Liver (tissue), 9 donors: Measurements from ENCODE around the gene ZGPAT. TPM values are rescaled to one million over a fixed set of nuclear protein-coding genes. Genes with fewer than 3 reads are reported as not detected.

Experiments used
- DNase-seq: peaks from one replicate; pipeline ENCODE4 v3.0.0-alpha.2; 2017; ENCODE audit warnings: low spot score
- H3K27ac ChIP-seq, 2 donors: one replicate each; pipeline ENCODE4 v1.7.0; 2013; ENCODE audit warnings: inconsistent platforms in 2 of 2, low read length in 2 of 2, control low read depth in 1 of 2, low read depth in 1 of 2, mild to moderate bottlenecking in 1 of 2
- H3K27me3 ChIP-seq, 4 donors: one replicate each; pipeline versions ENCODE4 v1.6.1 to v1.7.0; 2013; ENCODE audit warnings: low read length in 3 of 4, inconsistent platforms in 1 of 4, mild to moderate bottlenecking in 1 of 4, moderate library complexity in 1 of 4; ENCODE audit not compliant: control insufficient read depth in 4 of 4, insufficient read depth in 4 of 4
- H3K36me3 ChIP-seq, 4 donors: one replicate each; pipeline versions ENCODE4 v1.6.1 to v1.7.0; 2013; ENCODE audit warnings: low read length in 3 of 4, mild to moderate bottlenecking in 3 of 4, low read depth in 1 of 4, moderate library complexity in 1 of 4; ENCODE audit not compliant: control insufficient read depth in 4 of 4, insufficient read depth in 3 of 4
- H3K4me1 ChIP-seq, 4 donors: one replicate each; pipeline versions ENCODE4 v1.6.1 to v1.7.0; 2013; ENCODE audit warnings: low read length in 3 of 4, mild to moderate bottlenecking in 3 of 4, moderate library complexity in 1 of 4; ENCODE audit not compliant: control insufficient read depth in 4 of 4, insufficient read depth in 4 of 4
- H3K4me3 ChIP-seq, 3 donors: one replicate each; pipeline versions ENCODE4 v1.6.1 to v1.7.0; 2013; ENCODE audit warnings: low read length in 3 of 3, control low read depth in 1 of 3, low read depth in 1 of 3, mild to moderate bottlenecking in 1 of 3
- H3K9ac ChIP-seq, 2 donors: one replicate each; pipeline ENCODE4 v1.7.0; 2013; ENCODE audit warnings: low read length in 2 of 2, mild to moderate bottlenecking in 2 of 2, moderate library complexity in 2 of 2, control low read depth in 1 of 2, low read depth in 1 of 2
- H3K9me3 ChIP-seq, 4 donors: one replicate each; pipeline versions ENCODE4 v1.6.1 to v1.7.0; 2013; ENCODE audit warnings: low read length in 3 of 4; ENCODE audit not compliant: control insufficient read depth in 4 of 4
- FOXA2 ChIP-seq: IDR thresholded peaks from 2 replicates; pipeline ENCODE4 v1.6.1; 2016; ENCODE audit warnings: antibody characterized with exemption
- GABPA ChIP-seq, 2 donors: IDR thresholded peaks in 1 of 2; conservative IDR thresholded peaks in 1 of 2; 2 replicates each; pipeline ENCODE4 v1.6.1; 2016; ENCODE audit warnings: antibody characterized with exemption in 2 of 2, mild to moderate bottlenecking in 1 of 2, moderate library complexity in 1 of 2
- JUND ChIP-seq, 2 donors: IDR thresholded peaks; 2 replicates each; pipeline ENCODE4 v1.6.1; 2016; ENCODE audit warnings: antibody characterized with exemption in 2 of 2
- NR2F2 ChIP-seq: IDR thresholded peaks from 2 replicates; pipeline ENCODE4 v1.6.1; 2016; ENCODE audit warnings: antibody characterized with exemption
- RAD21 ChIP-seq, 2 donors: IDR thresholded peaks; 2 replicates each; pipeline ENCODE4 v1.6.1; 2016; ENCODE audit warnings: antibody characterized with exemption in 2 of 2, mild to moderate bottlenecking in 2 of 2
- RXRA ChIP-seq, 2 donors: IDR thresholded peaks; 2 replicates each; pipeline ENCODE4 v1.6.1; 2017 to 2018; ENCODE audit warnings: antibody characterized with exemption in 2 of 2, mild to moderate bottlenecking in 1 of 2
- SP1 ChIP-seq: IDR thresholded peaks from 2 replicates; pipeline ENCODE4 v1.6.1; 2018; ENCODE audit warnings: antibody characterized with exemption, mild to moderate bottlenecking
- YY1 ChIP-seq: IDR thresholded peaks from 2 replicates; pipeline ENCODE4 v1.6.1; 2016; ENCODE audit warnings: antibody characterized with exemption, mild to moderate bottlenecking
- whole genome bisulfite sequencing: extraction: QIAGEN DNeasy Blood & Tissue Kit; methylation state at CpG from one replicate; pipeline ENCODE4 v1.1.7; 2013; 5-methylcytosine and 5-hydroxymethylcytosine counted together
- polyA plus RNA-seq, 2 donors: library from polyadenylated mRNA; stranded (reverse) in 1 of 2; unstranded in 1 of 2; fragments of 200-250 nt in 1 of 2; fragments of >200 nt in 1 of 2; fragmentation: Nextera tagmentation in 1 of 2; extraction: Ambion mirVana in 1 of 2; gene quantifications; one replicate each; pipeline versions ENCODE4 v1.2.1 to v1.2.3, GENCODE V29; 2013 to 2015
- total RNA-seq, 2 donors: library from RNA; depleted of rRNA; stranded (reverse); fragments of >200 nt; gene quantifications; one replicate each; pipeline ENCODE4 v1.2.3, GENCODE V29; 2014
- TF ChIP-seq, protein P1 (sequence below): IDR thresholded peaks from 2 replicates; pipeline ENCODE4 v1.6.1; 2016; ENCODE audit warnings: antibody characterized with exemption
- TF ChIP-seq, protein P2 (sequence below): fragments of 150-350 bp; IDR thresholded peaks from 2 replicates; pipeline ENCODE4 v1.5.1; 2017; ENCODE audit warnings: improper control_type of control experiment, low read depth, low read length; ENCODE audit not compliant: missing input control
- TF ChIP-seq, protein P3 (sequence below): IDR thresholded peaks from 2 replicates; pipeline ENCODE4 v1.6.1; 2016; ENCODE audit warnings: antibody characterized with exemption
- TF ChIP-seq, protein P4 (sequence below): IDR thresholded peaks from 2 replicates; pipeline ENCODE4 v1.6.1; 2016; ENCODE audit warnings: antibody characterized with exemption, mild to moderate bottlenecking
- TF ChIP-seq, protein P5 (sequence below): IDR thresholded peaks from 2 replicates; pipeline ENCODE4 v1.6.1; 2016; ENCODE audit warnings: antibody characterized with exemption
- donor health status: healthy.
- donor health status: healthy.
- donor health status: healthy.
- donor health status: healthy.
- donor health status: healthy.

The ZGPAT gene
- total and polyA plus RNA-seq, 4 donors: 10.3 to 90.5 (median 20.5) TPM

DNA sequence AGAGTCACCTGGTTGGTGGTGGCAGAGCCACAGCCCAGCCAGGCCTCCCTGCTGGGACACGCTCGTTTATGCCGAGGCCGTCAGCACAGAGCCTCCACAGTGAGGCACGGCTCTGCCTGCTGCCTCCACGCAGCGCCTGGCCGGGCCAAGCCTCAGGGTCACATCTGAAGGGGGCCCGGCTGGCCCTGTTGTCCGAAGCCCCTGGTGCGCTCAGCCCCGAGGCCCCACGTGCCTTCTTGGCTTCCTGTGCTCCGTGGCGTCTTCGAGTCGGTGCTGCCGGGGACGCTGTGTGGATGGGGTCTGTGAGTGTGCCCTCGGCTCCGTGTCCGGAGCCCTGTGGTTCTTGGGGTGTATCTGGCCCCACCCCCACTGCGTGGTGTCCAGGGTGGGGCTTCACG, 21.7 kb upstream of the ZGPAT start:
- TF ChIP-seq, protein P1, sequence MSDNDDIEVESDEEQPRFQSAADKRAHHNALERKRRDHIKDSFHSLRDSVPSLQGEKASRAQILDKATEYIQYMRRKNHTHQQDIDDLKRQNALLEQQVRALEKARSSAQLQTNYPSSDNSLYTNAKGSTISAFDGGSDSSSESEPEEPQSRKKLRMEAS: no peak
- TF ChIP-seq, protein P2, sequence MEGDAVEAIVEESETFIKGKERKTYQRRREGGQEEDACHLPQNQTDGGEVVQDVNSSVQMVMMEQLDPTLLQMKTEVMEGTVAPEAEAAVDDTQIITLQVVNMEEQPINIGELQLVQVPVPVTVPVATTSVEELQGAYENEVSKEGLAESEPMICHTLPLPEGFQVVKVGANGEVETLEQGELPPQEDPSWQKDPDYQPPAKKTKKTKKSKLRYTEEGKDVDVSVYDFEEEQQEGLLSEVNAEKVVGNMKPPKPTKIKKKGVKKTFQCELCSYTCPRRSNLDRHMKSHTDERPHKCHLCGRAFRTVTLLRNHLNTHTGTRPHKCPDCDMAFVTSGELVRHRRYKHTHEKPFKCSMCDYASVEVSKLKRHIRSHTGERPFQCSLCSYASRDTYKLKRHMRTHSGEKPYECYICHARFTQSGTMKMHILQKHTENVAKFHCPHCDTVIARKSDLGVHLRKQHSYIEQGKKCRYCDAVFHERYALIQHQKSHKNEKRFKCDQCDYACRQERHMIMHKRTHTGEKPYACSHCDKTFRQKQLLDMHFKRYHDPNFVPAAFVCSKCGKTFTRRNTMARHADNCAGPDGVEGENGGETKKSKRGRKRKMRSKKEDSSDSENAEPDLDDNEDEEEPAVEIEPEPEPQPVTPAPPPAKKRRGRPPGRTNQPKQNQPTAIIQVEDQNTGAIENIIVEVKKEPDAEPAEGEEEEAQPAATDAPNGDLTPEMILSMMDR: no peak
- no peak for TF ChIP-seq RAD21 (IDR thresholded peaks at IDR 0.05)
- TF ChIP-seq NR2F2: no peak
- WGBS: 87% methylated on average over 24 of the region's 24 CpGs
- Histone ChIP-seq H3K27me3 (no peaks in the 10 kb centered on the region), H3K36me3 (no peaks in the 10 kb centered on the region), H3K4me3 (no peak overlapping the region), H3K27ac (peak overlapping the region; percentile 85 to 93), H3K9ac (no peak overlapping the region), H3K4me1 (peaks cover 0 to 5% (median 2%) of the 10 kb centered on the region in 4 donors), H3K9me3 (no peaks in the 10 kb centered on the region)
- DNase-seq: no peak

DNA sequence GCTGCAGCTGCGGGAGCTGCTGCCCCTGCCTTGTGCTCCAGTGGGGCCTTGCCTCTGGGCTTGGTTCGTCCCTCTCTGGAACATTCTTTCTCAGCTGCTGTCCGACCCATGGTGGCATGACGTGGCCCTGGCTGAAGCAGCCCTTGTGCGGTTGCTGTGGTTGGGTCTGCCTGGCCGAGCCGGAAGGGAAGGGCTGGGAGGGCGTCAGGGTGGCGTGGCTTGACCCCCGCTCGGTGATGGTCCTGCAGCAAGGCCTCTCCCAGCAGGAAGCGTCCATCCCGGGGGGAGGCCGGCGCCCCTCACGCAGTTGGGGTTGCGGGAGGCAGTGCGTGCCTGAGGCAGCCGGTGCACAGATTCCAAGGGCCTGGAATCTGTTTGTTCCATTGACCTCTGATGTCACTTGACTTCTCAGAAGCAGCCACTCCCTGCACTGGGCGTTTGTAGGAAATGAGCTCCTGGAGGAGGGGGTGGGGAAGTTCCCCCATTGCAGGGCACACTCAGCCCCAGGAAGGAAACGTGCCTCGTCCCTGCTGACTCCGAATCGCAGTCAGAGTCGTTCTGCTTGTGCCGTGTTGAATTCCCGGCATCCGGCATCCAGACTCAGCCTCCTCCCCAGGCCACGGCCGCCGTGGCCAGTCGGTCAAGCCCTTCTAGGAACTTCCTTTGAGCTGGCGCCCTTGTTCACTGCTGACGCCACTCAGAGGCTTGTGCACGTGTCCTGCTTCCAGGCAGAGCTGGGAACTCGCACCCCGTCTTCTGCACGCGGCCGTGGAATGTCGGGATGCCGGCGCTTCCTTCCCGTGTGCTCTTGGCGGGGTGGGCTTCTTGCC, 21.1 kb upstream of the ZGPAT start:
- peaks cover 0 to 5% (median 2%) of the 10 kb centered on the region in 4 donors for H3K4me1 ChIP-seq
- no peak for DNase-seq
- no peaks in the 10 kb centered on the region for H3K9me3 ChIP-seq
- TF ChIP-seq RAD21 (IDR thresholded peaks at IDR 0.05) (peak in 1 of 2 donors; percentile 8), JUND (IDR thresholded peaks at IDR 0.05) (no peak), GABPA (IDR thresholded peaks at IDR 0.05 in 1 of 2, conservative IDR thresholded peaks at IDR 0.05 in 1 of 2) (no peak), SP1 (peak; percentile 69), FOXA2 (no peak), RXRA (IDR thresholded peaks at IDR 0.05) (peak; percentile 81 to 85), YY1 (no peak), NR2F2 (peak; percentile 84)
- TF ChIP-seq, protein P2: no peak
- TF ChIP-seq, protein P3, sequence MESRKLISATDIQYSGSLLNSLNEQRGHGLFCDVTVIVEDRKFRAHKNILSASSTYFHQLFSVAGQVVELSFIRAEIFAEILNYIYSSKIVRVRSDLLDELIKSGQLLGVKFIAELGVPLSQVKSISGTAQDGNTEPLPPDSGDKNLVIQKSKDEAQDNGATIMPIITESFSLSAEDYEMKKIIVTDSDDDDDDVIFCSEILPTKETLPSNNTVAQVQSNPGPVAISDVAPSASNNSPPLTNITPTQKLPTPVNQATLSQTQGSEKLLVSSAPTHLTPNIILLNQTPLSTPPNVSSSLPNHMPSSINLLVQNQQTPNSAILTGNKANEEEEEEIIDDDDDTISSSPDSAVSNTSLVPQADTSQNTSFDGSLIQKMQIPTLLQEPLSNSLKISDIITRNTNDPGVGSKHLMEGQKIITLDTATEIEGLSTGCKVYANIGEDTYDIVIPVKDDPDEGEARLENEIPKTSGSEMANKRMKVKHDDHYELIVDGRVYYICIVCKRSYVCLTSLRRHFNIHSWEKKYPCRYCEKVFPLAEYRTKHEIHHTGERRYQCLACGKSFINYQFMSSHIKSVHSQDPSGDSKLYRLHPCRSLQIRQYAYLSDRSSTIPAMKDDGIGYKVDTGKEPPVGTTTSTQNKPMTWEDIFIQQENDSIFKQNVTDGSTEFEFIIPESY: no peak
- TF ChIP-seq, protein P4, sequence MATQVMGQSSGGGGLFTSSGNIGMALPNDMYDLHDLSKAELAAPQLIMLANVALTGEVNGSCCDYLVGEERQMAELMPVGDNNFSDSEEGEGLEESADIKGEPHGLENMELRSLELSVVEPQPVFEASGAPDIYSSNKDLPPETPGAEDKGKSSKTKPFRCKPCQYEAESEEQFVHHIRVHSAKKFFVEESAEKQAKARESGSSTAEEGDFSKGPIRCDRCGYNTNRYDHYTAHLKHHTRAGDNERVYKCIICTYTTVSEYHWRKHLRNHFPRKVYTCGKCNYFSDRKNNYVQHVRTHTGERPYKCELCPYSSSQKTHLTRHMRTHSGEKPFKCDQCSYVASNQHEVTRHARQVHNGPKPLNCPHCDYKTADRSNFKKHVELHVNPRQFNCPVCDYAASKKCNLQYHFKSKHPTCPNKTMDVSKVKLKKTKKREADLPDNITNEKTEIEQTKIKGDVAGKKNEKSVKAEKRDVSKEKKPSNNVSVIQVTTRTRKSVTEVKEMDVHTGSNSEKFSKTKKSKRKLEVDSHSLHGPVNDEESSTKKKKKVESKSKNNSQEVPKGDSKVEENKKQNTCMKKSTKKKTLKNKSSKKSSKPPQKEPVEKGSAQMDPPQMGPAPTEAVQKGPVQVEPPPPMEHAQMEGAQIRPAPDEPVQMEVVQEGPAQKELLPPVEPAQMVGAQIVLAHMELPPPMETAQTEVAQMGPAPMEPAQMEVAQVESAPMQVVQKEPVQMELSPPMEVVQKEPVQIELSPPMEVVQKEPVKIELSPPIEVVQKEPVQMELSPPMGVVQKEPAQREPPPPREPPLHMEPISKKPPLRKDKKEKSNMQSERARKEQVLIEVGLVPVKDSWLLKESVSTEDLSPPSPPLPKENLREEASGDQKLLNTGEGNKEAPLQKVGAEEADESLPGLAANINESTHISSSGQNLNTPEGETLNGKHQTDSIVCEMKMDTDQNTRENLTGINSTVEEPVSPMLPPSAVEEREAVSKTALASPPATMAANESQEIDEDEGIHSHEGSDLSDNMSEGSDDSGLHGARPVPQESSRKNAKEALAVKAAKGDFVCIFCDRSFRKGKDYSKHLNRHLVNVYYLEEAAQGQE: peak; percentile 62
- TF ChIP-seq, protein P5, sequence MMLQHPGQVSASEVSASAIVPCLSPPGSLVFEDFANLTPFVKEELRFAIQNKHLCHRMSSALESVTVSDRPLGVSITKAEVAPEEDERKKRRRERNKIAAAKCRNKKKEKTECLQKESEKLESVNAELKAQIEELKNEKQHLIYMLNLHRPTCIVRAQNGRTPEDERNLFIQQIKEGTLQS: no peak
- no peaks in the 10 kb centered on the region for H3K27me3 ChIP-seq
- no peak overlapping the region for H3K4me3 ChIP-seq
- no peak overlapping the region for H3K9ac ChIP-seq
- peak overlapping the region; percentile 85 to 93 for H3K27ac ChIP-seq
- 62% methylated on average over 45 of the region's 45 CpGs for WGBS
- H3K36me3 ChIP-seq: peaks cover 0 to 1% (median 0%) of the 10 kb centered on the region in 4 donors
